H1 (cell line): ENCODE results near the gene MYO15B.

Experiments
- CTCF ChIP-seq, 3 experiments: IDR thresholded peaks; 1 replicate in 2 of 3; 2 replicates in 1 of 3; pipeline versions ENCODE4 v1.5.1 to v1.6.1; 2011; ENCODE audit warnings: low read length in 3 of 3, mild to moderate bottlenecking in 3 of 3, inconsistent platforms in 2 of 3, low read depth in 1 of 3, moderate library complexity in 1 of 3; ENCODE audit not compliant: insufficient read depth in 1 of 3; ENCODE audit errors: control extremely low read depth in 1 of 3
- KDM5A ChIP-seq: fragments of 200-600 bp; IDR thresholded peaks from 2 replicates; pipeline ENCODE4 v1.7.1; 2012; ENCODE audit warnings: mild to moderate bottlenecking, low read length, inconsistent platforms, mixed read lengths
- POLR2A ChIP-seq, 2 experiments: IDR thresholded peaks; 1 replicate in 1 of 2; 2 replicates in 1 of 2; pipeline ENCODE4 v1.6.1; 2011; ENCODE audit warnings: low read depth in 2 of 2, low read length in 2 of 2, mild to moderate bottlenecking in 2 of 2; ENCODE audit errors: control extremely low read depth in 1 of 2
- POLR2AphosphoS5 ChIP-seq: IDR thresholded peaks from 2 replicates; pipeline ENCODE4 v1.6.1; 2011; ENCODE audit warnings: low read depth, low read length

- no peak for TF ChIP-seq CTCF (IDR thresholded peaks at IDR 0.05; ENCODE audit: control extremely low read depth in 1 of 3, insufficient read depth in 1 of 3, low read depth in 1 of 3, low read length in 3 of 3)
- no peak for TF ChIP-seq POLR2A (IDR thresholded peaks at IDR 0.05; ENCODE audit: control extremely low read depth in 1 of 2, low read depth in 2 of 2, low read length in 2 of 2)
- no peak for TF ChIP-seq POLR2AphosphoS5
- no peak for TF ChIP-seq KDM5A
Measured at GRCh38 chr17:75612906-75613626, 25.5 kb downstream of the MYO15B start.
